Adrenal gland (tissue), 12 donors: Measurements from ENCODE around the gene SYTL3. TPM values are rescaled to one million over a fixed set of nuclear protein-coding genes. Genes with fewer than 3 reads are reported as not detected.

Experiments
- DNase-seq, 7 donors: peaks; one replicate each; pipeline ENCODE4 v3.0.0-alpha.2; 2019 to 2020
- H3K27ac ChIP-seq, 5 donors: fragments of 200-600 bp; sonication (generic) in 4 of 5; 1 replicate in 3 of 5; 2 replicates in 2 of 5; pipeline versions ENCODE4 v1.5.1 to v1.8.0; 2016 to 2020; ENCODE audit warnings: mild to moderate bottlenecking in 1 of 5
- H3K27me3 ChIP-seq: fragments of 200-600 bp; 2 replicates; pipeline ENCODE4 v1.8.0; 2021
- H3K36me3 ChIP-seq, 2 donors: fragments of 200-600 bp; replicated peaks in 1 of 2; 1 replicate in 1 of 2; 2 replicates in 1 of 2; pipeline versions ENCODE4 v1.5.1 to v1.8.0; 2018 to 2022
- H3K4me1 ChIP-seq, 2 donors: fragments of 200-600 bp; replicated peaks in 1 of 2; 1 replicate in 1 of 2; 2 replicates in 1 of 2; pipeline versions ENCODE4 v1.5.1 to v1.8.0; 2018 to 2021
- H3K4me3 ChIP-seq, 4 donors: fragments of 200-600 bp; sonication (generic) in 3 of 4; one replicate each; pipeline ENCODE4 v1.5.1; 2016 to 2018
- H3K9me3 ChIP-seq, 3 donors: fragments of 200-600 bp; sonication (generic) in 1 of 3; replicated peaks in 1 of 3; 1 replicate in 2 of 3; 2 replicates in 1 of 3; pipeline versions ENCODE4 v1.5.1 to v1.8.0; 2016 to 2021
- CTCF ChIP-seq, 6 experiments: fragments of 450-650 bp in 4 of 6; fragments of 200-600 bp in 2 of 6; sonication (generic) in 1 of 6; IDR thresholded peaks; 1 replicate in 5 of 6; 2 replicates in 1 of 6; pipeline versions ENCODE4 v1.5.1 to v1.8.0; 2016 to 2021; ENCODE audit warnings: antibody characterized with exemption in 6 of 6, mild to moderate bottlenecking in 2 of 6, moderate library complexity in 1 of 6
- POLR2A ChIP-seq, 2 donors: fragments of 450-650 bp; IDR thresholded peaks; one replicate each; pipeline ENCODE4 v1.6.1; 2017; ENCODE audit warnings: antibody characterized with exemption in 2 of 2, mild to moderate bottlenecking in 2 of 2, moderate library complexity in 1 of 2
- WGBS, 4 donors: extraction: QIAGEN DNeasy Blood & Tissue Kit in 2 of 4; methylation state at CpG; one replicate each; pipeline versions ENCODE4 v1.1.5 to v1.1.7; 2013 to 2017; 5-methylcytosine and 5-hydroxymethylcytosine counted together
- intact Hi-C, 2 donors: fragments of 100-400 bp; cut with DNase I; formaldehyde crosslinking; loops; one replicate each; pipeline versions ENCODE4 v1.14.1 to v1.15.0; 2022 to 2023
- polyA plus RNA-seq, 3 donors: library from polyadenylated mRNA; stranded (reverse); fragments of 200-250 nt in 2 of 3; fragments of 350-450 nt in 1 of 3; fragmentation: Illumina TruSeq in 1 of 3; extraction: RNeasy Lipid Tissue Mini Kit (QIAGEN cat#74804) in 1 of 3; gene quantifications; one replicate each; pipeline ENCODE4 v1.2.3, GENCODE V29; 2013 to 2014
- total RNA-seq, 9 donors: library from RNA; depleted of rRNA in 4 of 9; stranded (reverse); fragments of >200 nt in 4 of 9; fragments of 120-200 nt in 1 of 9; fragmentation: NEBNext Ultra II Directional in 1 of 9; extraction: Animal tissue kit (Norgen Biotek cat#: 25700) in 1 of 9; gene quantifications; one replicate each; pipeline versions ENCODE4 v1.1.0 to v1.2.4, GENCODE V29; 2013 to 2023
- donor health status: healthy with polysubstance abuse.
- donor health status: Bipolar disorder and iron deficiency.
- donor health status: DM: yes; HTN: yes; CAD: no.
- donor health status: DM: no; HTN: no; CAD: no.
- donor health status: DM: no; HTN: no; CAD: no.
- donor health status: DM: yes; HTN: yes; CAD: no.

Gene SYTL3
- total and polyA plus RNA-seq, 12 donors, result 0.94 to 3.9 (median 2.1) TPM

GRCh38 chr6:158798311-158798710, 148.5 kb downstream of the SYTL3 start:
- Histone ChIP-seq H3K27me3 (no peaks in the 10 kb centered on the region), H3K27ac (peak overlapping the region; percentile 61 to 92 (median 81)), H3K4me1 (peaks cover 60 to 66% of the 10 kb centered on the region in 2 donors), H3K36me3 (no peaks in the 10 kb centered on the region), H3K4me3 (no peak overlapping the region), H3K9me3 (no peaks in the 10 kb centered on the region)
- intact Hi-C loops, result no loop called here
- 85 to 94% (median 90%) methylated on average over 8 of the region's 8 CpGs for WGBS, 4 donors
- no peak for DNase-seq
- TF ChIP-seq CTCF (IDR thresholded peaks at IDR 0.05) (no peak), POLR2A (IDR thresholded peaks at IDR 0.05) (no peak)

GRCh38 chr6:158799051-158799792, 149.4 kb downstream of the SYTL3 start:
- H3K9me3 ChIP-seq, result no peaks in the 10 kb centered on the region
- H3K36me3 ChIP-seq, result no peaks in the 10 kb centered on the region
- H3K27me3 ChIP-seq, result no peaks in the 10 kb centered on the region
- H3K27ac ChIP-seq, result peak overlapping the region; percentile 61 to 92 (median 81)
- intact Hi-C loops, result no loop called here
- WGBS, 4 donors, result 21 to 29% (median 25%) methylated on average over 8 to 11 of the region's 11 CpGs
- peak; percentile 71 to 89 (median 87) for DNase-seq
- H3K4me3 ChIP-seq, result no peak overlapping the region
- peaks cover 67 to 75% of the 10 kb centered on the region in 2 donors for H3K4me1 ChIP-seq
- TF ChIP-seq POLR2A (IDR thresholded peaks at IDR 0.05) (peak in 1 of 2 donors; percentile 58), CTCF (IDR thresholded peaks at IDR 0.05) (peak in 4 of 6 experiments; percentile 5 to 27 (median 20))

- Histone ChIP-seq H3K4me3 (no peak overlapping the region), H3K4me1 (peaks cover 70 to 88% of the 10 kb centered on the region in 2 donors), H3K36me3 (no peaks in the 10 kb centered on the region), H3K27ac (peak overlapping the region in 4 of 5 donors; percentile 18 to 92 (median 65)), H3K27me3 (no peaks in the 10 kb centered on the region), H3K9me3 (no peaks in the 10 kb centered on the region)
- TF ChIP-seq CTCF (IDR thresholded peaks at IDR 0.05) (no peak), POLR2A (IDR thresholded peaks at IDR 0.05) (no peak)
- intact Hi-C loops, result no loop called here
- peak in 1 of 7 donors; percentile 74 for DNase-seq
- WGBS, 4 donors, result 78 to 91% (median 85%) methylated on average over 6 to 7 of the region's 7 CpGs
Measured at GRCh38 chr6:158801655-158802294, 151.9 kb downstream of the SYTL3 start.

GRCh38 chr6:158803733-158804143, 153.9 kb downstream of the SYTL3 start:
- H3K9me3 ChIP-seq, result no peaks in the 10 kb centered on the region
- intact Hi-C loops, result no loop called here
- peak overlapping the region in 4 of 5 donors; percentile 56 to 92 (median 84) for H3K27ac ChIP-seq
- H3K36me3 ChIP-seq, result no peaks in the 10 kb centered on the region
- no peak for DNase-seq
- H3K4me3 ChIP-seq, result peak overlapping the region in 1 of 4 donors; percentile 21
- no peaks in the 10 kb centered on the region for H3K27me3 ChIP-seq
- 15 to 32% (median 21%) methylated on average over 5 of the region's 5 CpGs for WGBS, 4 donors
- peaks cover 56 to 79% of the 10 kb centered on the region in 2 donors for H3K4me1 ChIP-seq
- TF ChIP-seq CTCF (IDR thresholded peaks at IDR 0.05), result no peak
- TF ChIP-seq POLR2A (IDR thresholded peaks at IDR 0.05), result peak in 1 of 2 donors; percentile 27
